Activated CD4-positive, alpha-beta T cell treated with anti-CD3 and anti-CD28 coated beads, Interleukin-2, amount 50 U/mL, for 48 hours (primary cell): ENCODE data around the gene HID1.

Experiments
- DNase-seq, 2 experiments: peaks; one replicate each; pipeline ENCODE4 v3.0.0-alpha.2; 2020

Gene HID1

GRCh38 chr17:74964988-74965622 is 7.5 kb downstream of the HID1 start:
- DNase-seq, result no peak

GRCh38 chr17:74964246-74964761 is 8.3 kb downstream of the HID1 start:
- DNase-seq, result no peak

GRCh38 chr17:74963656-74964055 is 8.9 kb downstream of the HID1 start:
- DNase-seq, result no peak

GRCh38 chr17:74962622-74963394 is 9.8 kb downstream of the HID1 start:
- no peak for DNase-seq

GRCh38 chr17:74961657-74962350 is 10.8 kb downstream of the HID1 start:
- peak; percentile 91 to 92 for DNase-seq

- DNase-seq, result peak; percentile 56 to 63
Measured at GRCh38 chr17:74960570-74961342, 11.8 kb downstream of the HID1 start.

GRCh38 chr17:74959826-74960515 is 12.6 kb downstream of the HID1 start:
- DNase-seq, result no peak

- peak; percentile 88 to 89 for DNase-seq
Measured at GRCh38 chr17:74957935-74958740, 14.4 kb downstream of the HID1 start.

GRCh38 chr17:74956093-74956492 is 16.5 kb downstream of the HID1 start:
- DNase-seq, result no peak

GRCh38 chr17:74954665-74955421 is 17.7 kb downstream of the HID1 start:
- DNase-seq, result no peak

GRCh38 chr17:74954115-74954514 is 18.4 kb downstream of the HID1 start:
- no peak for DNase-seq

- DNase-seq, result no peak
Measured at GRCh38 chr17:74953134-74953687, 19.3 kb downstream of the HID1 start.

GRCh38 chr17:74952431-74953133 is 20.0 kb downstream of the HID1 start:
- no peak for DNase-seq

GRCh38 chr17:74951680-74952421 is 20.7 kb downstream of the HID1 start:
- no peak for DNase-seq

- no peak for DNase-seq
Measured at GRCh38 chr17:74951065-74951464, 21.5 kb downstream of the HID1 start.

- DNase-seq, result no peak
Measured at GRCh38 chr17:74950207-74950606, 22.4 kb downstream of the HID1 start.

GRCh38 chr17:74949455-74950115 is 23.0 kb downstream of the HID1 start:
- no peak for DNase-seq

- no peak for DNase-seq
Measured at GRCh38 chr17:74947041-74947754, 25.4 kb downstream of the HID1 start.
